ENCODE results near the gene APPL1. TPM values are rescaled to one million over a fixed set of nuclear protein-coding genes. Genes with fewer than 3 reads are reported as not detected.
"Not testable (repeated sequence)": the region's sequence is repeated elsewhere in the genome, so short reads cannot be mapped to it uniquely, and the experiment has no call there.

The APPL1 gene
- total and polyA plus RNA-seq, 2 experiments from 2014 or later, result 29.1 to 46.0 TPM

GRCh38 chr3:57287205-57287604 is 59.7 kb downstream of the APPL1 start:
- TF ChIP-seq CTCF (IDR thresholded peaks at IDR 0.05; ENCODE audit: low read depth, low read length), result no peak
- H3K9me3 ChIP-seq (ENCODE audit: low read depth), result no peaks in the 10 kb centered on the region
- H3K4me1 ChIP-seq (ENCODE audit: low read depth), result peaks cover 5% of the 10 kb centered on the region
- no peaks in the 10 kb centered on the region for H3K27me3 ChIP-seq
- no peak overlapping the region for H3K27ac ChIP-seq
- H3K36me3 ChIP-seq, result no peaks in the 10 kb centered on the region
- no peak for DNase-seq (ENCODE audit: low read depth in 1 of 2, low spot score in 1 of 2)
- no peak overlapping the region for H3K4me3 ChIP-seq

GRCh38 chr3:57288403-57288802 is 60.9 kb downstream of the APPL1 start:
- no peak for DNase-seq (ENCODE audit: low read depth in 1 of 2, low spot score in 1 of 2)
- H3K4me1 ChIP-seq (ENCODE audit: low read depth), result peaks cover 16% of the 10 kb centered on the region
- no peak for TF ChIP-seq CTCF (IDR thresholded peaks at IDR 0.05; ENCODE audit: low read depth, low read length)
- H3K27me3 ChIP-seq, result no peaks in the 10 kb centered on the region
- no peak overlapping the region for H3K4me3 ChIP-seq
- H3K36me3 ChIP-seq, result no peaks in the 10 kb centered on the region
- H3K27ac ChIP-seq, result no peak overlapping the region
- H3K9me3 ChIP-seq (ENCODE audit: low read depth), result no peaks in the 10 kb centered on the region

- H3K27ac ChIP-seq, result no peak within 1 kb of the TSS
- TF ChIP-seq CTCF (IDR thresholded peaks at IDR 0.05; ENCODE audit: low read depth, low read length), result no peak
- peaks cover 19% of the 10 kb centered on the region for H3K4me1 ChIP-seq (ENCODE audit: low read depth)
- H3K4me3 ChIP-seq, result no peak within 1 kb of the TSS
- H3K36me3 ChIP-seq, result no peaks in the 10 kb centered on the region
- H3K9me3 ChIP-seq (ENCODE audit: low read depth), result no peaks in the 10 kb centered on the region
- no peak for DNase-seq (ENCODE audit: low read depth in 1 of 2, low spot score in 1 of 2)
- H3K27me3 ChIP-seq, result no peaks in the 10 kb centered on the region
These were observed 64.8 kb downstream of the APPL1 start, which contains the start of gene ASB14 for GRCh38 chr3:57292159-57292896. ASB14 (minus strand) TSS chr3:57292685; CDS start chr3:57292033, 652 bp downstream.

GRCh38 chr3:57292897-57293526 is 65.5 kb downstream of the APPL1 start:
- Histone ChIP-seq H3K4me3 (no peak overlapping the region), H3K27me3 (no peaks in the 10 kb centered on the region), H3K36me3 (no peaks in the 10 kb centered on the region), H3K4me1 (ENCODE audit: low read depth) (peaks cover 19% of the 10 kb centered on the region), H3K9me3 (ENCODE audit: low read depth) (no peaks in the 10 kb centered on the region), H3K27ac (no peak overlapping the region)
- DNase-seq (ENCODE audit: low read depth in 1 of 2, low spot score in 1 of 2), result no peak
- TF ChIP-seq CTCF (IDR thresholded peaks at IDR 0.05; ENCODE audit: low read depth, low read length), result no peak

- Histone ChIP-seq H3K9me3 (ENCODE audit: low read depth) (no peaks in the 10 kb centered on the region), H3K4me3 (no peak overlapping the region), H3K27ac (no peak overlapping the region), H3K36me3 (no peaks in the 10 kb centered on the region), H3K27me3 (no peaks in the 10 kb centered on the region), H3K4me1 (ENCODE audit: low read depth) (peaks cover 5% of the 10 kb centered on the region)
- DNase-seq (ENCODE audit: low read depth in 1 of 2, low spot score in 1 of 2), result no peak
- no peak for TF ChIP-seq CTCF (IDR thresholded peaks at IDR 0.05; ENCODE audit: low read depth, low read length)
These were observed 70.5 kb downstream of the APPL1 start for GRCh38 chr3:57298041-57298440.

- not testable (repeated sequence) for H3K36me3 ChIP-seq; H3K9me3 ChIP-seq (ENCODE audit: low read depth); H3K27me3 ChIP-seq; H3K27ac ChIP-seq; H3K4me3 ChIP-seq; DNase-seq (ENCODE audit: low read depth in 1 of 2, low spot score in 1 of 2); H3K4me1 ChIP-seq (ENCODE audit: low read depth)
These were observed 76.0 kb downstream of the APPL1 start for GRCh38 chr3:57303520-57303919.

All from cardiac muscle cell (in vitro differentiated cells and primary cell).